HuH-7.5 (cell line): Measurements from ENCODE around the gene WWC1.

ENCODE experiments used
- DNase-seq: peaks from one replicate; pipeline ENCODE4 v3.0.0; 2011; ENCODE audit warnings: low spot score

Gene WWC1

GRCh38 chr5:168489059-168489458 is 197.6 kb downstream of the WWC1 start:
- DNase-seq: no peak

- DNase-seq: no peak
Measured at GRCh38 chr5:168494057-168494555, 202.7 kb downstream of the WWC1 start.

- DNase-seq: no peak
Measured at GRCh38 chr5:168502563-168503237, 211.3 kb downstream of the WWC1 start.

GRCh38 chr5:168513861-168514428 is 222.5 kb downstream of the WWC1 start:
- no peak for DNase-seq
